Fibroblast of the aortic adventitia (primary cell): Measurements from ENCODE around the gene ZSWIM8. TPM values are rescaled to one million over a fixed set of nuclear protein-coding genes. Genes with fewer than 3 reads are reported as not detected.
A peak's percentile ranks its signal among the peaks of the same experiment; 100 is the strongest.
"Not testable (repeated sequence)": the region's sequence is repeated elsewhere in the genome, so short reads cannot be mapped to it uniquely, and the experiment has no call there.

Experiments
- DNase-seq: peaks from one replicate; pipeline ENCODE4 v3.0.0-alpha.2; 2010; ENCODE audit warnings: low read depth
- H3K4me3 ChIP-seq: 2 replicates; pipeline ENCODE4 v1.5.1; 2011; ENCODE audit warnings: low read depth, mild to moderate bottlenecking, control low read depth, low read length, moderate library complexity
- total RNA-seq: library from RNA; depleted of rRNA; stranded (reverse); fragments of >200 nt; gene quantifications from 2 replicates; pipeline ENCODE4 v1.2.3, GENCODE V29; 2012; ENCODE audit warnings: low replicate concordance
- TF ChIP-seq, protein P1 (sequence below): IDR thresholded peaks from 2 replicates; pipeline ENCODE4 v1.5.1; 2011; ENCODE audit warnings: mild to moderate bottlenecking, low read length, control low read depth, inconsistent platforms; ENCODE audit not compliant: insufficient read depth

The ZSWIM8 gene
- total RNA-seq, 1 donor, result 48.9 TPM

DNA sequence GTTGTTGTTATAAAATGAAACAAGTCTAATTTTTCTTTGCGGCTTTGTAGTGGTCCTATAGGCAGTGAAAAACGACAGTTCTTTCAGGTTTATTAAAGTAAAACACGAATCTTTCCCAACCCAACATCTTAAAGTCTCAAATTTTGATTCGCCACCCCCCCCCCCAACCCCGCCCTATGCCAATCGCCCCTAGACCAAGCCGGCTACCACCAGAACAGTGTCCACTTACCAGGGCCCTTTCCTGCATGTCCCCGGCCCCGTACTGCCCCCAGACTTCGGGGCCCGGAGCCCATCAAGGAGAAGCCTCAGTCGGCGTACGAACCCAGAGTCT, 3.9 kb upstream of the ZSWIM8 start:
- H3K4me3 ChIP-seq, result peak overlapping the region; percentile 92
- TF ChIP-seq, protein P1, sequence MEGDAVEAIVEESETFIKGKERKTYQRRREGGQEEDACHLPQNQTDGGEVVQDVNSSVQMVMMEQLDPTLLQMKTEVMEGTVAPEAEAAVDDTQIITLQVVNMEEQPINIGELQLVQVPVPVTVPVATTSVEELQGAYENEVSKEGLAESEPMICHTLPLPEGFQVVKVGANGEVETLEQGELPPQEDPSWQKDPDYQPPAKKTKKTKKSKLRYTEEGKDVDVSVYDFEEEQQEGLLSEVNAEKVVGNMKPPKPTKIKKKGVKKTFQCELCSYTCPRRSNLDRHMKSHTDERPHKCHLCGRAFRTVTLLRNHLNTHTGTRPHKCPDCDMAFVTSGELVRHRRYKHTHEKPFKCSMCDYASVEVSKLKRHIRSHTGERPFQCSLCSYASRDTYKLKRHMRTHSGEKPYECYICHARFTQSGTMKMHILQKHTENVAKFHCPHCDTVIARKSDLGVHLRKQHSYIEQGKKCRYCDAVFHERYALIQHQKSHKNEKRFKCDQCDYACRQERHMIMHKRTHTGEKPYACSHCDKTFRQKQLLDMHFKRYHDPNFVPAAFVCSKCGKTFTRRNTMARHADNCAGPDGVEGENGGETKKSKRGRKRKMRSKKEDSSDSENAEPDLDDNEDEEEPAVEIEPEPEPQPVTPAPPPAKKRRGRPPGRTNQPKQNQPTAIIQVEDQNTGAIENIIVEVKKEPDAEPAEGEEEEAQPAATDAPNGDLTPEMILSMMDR, result no peak
- DNase-seq, result no peak

DNA sequence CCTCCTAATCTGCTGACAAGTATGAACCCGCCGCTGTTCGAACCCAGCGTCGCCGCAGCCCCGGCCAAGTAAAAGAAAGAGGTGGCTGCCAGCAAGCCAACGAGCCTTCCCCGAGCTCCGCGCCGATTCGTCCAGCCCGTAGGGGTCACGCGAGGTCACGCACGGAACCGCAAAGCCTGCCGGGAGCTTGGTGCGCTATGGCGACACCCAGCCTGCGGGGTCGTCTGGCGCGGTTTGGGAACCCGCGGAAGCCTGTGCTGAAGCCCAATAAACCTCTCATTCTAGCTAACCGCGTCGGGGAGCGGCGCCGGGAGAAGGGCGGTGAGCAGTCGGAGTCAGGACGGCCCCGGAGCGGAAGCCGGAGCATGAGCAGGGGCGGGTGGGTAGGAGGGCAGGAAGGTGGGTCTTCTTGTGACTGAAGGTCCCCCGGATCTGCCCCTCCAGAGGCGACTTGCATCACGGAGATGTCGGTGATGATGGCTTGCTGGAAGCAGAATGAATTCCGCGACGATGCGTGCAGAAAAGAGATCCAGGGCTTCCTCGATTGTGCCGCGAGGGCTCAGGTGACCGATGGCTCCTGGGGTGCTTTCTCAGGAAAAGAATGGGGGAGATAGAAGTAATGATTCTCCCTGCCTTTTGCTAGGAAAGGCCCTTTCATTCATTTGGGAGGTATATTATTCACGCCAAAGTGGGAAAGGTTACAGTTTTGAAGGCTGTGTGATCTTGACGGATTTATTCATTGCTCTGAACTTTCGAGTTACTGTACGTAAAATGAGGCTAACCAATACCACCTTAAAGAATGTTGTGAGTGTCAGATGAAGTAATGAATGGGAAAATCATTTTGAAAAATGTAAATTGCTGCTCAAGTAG, 3.3 kb upstream of the ZSWIM8 start, which contains the start of gene CHCHD1:
Gene CHCHD1, plus strand, starts transcription at position 170 of the 870 bp plus-strand sequence. Its CDS starts 28 bp downstream, at position 198.
- H3K4me3 ChIP-seq, result peak within 1 kb of the TSS; percentile 92
- TF ChIP-seq, protein P1, result no peak
- DNase-seq, result peak; percentile 84

DNA sequence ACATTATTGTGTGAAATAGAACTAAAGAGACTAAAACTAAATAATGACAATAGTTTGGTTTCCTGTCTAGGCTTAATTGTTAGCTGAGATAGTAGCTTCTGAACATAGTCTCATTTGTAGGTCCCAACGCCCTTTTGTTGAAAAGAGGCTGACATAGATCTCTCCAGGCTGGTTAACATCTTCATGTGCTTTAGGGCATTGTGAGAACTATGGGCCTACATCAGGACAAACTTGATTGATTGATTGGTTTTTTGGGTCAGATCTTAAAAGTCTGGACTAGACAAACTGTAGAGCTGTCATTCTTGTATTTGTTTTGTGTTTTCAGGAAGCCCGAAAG, 2.7 kb upstream of the ZSWIM8 start:
- TF ChIP-seq, protein P1, result no peak
- H3K4me3 ChIP-seq, result peak overlapping the region; percentile 92
- no peak for DNase-seq

DNA sequence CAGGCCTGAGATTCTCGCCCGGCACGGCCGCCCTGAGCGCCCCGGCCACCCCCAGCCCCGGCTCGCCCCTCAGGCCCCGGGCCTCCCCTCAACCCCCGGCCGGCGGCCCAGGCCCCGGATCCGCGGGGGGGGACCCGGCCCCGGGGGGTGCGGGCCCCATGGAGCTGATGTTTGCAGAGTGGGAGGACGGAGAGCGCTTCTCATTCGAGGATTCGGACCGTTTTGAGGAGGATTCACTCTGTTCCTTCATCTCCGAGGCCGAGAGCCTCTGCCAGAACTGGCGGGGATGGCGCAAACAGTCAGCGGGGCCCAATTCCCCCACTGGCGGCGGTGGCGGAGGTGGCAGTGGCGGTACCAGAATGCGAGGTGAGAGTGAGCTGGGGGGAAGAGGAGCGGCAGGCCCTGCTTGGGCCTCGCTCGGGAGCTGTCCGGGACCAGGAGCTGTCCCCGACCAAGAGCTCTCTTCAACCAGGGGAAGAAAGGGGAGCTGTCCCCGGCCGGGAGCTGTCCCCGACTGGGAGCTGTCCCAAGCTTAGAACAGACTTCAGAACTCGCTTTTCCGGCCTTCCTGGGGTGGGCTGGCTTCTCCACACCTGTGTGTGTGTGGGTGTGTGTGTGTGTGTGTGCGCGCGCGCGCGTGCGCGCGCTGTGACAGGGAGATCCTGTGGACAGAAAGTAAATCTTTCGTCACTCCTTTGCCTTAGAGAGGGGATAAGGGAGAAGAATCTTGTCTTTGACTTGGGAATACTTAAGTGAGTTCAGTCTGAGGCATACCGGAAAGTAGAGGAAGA, 510 bp downstream of the ZSWIM8 start:
- peak overlapping the region; percentile 92 for H3K4me3 ChIP-seq
- TF ChIP-seq, protein P1, result no peak
- peak; percentile 39 for DNase-seq

DNA sequence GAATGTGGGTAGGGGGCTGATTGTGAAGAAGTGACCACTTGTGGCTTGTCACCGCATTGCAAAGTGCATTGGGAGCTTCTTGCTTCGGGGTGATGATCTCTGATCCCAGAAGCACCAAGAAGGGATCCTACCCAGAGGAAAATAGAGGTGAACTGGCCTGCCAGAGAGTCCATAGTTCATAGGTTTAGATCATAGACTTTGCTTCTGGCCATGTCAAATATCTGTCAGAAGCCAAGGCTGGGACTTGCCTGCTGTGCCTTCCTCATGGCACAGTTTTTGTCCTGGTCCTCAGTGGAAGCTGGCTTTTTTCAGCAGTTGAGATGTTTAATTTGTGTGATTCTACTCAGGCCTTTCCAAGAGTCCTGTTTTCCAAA, 1.1 kb downstream of the ZSWIM8 start:
- TF ChIP-seq, protein P1, result no peak
- no peak for DNase-seq
- H3K4me3 ChIP-seq, result peak overlapping the region; percentile 92

DNA sequence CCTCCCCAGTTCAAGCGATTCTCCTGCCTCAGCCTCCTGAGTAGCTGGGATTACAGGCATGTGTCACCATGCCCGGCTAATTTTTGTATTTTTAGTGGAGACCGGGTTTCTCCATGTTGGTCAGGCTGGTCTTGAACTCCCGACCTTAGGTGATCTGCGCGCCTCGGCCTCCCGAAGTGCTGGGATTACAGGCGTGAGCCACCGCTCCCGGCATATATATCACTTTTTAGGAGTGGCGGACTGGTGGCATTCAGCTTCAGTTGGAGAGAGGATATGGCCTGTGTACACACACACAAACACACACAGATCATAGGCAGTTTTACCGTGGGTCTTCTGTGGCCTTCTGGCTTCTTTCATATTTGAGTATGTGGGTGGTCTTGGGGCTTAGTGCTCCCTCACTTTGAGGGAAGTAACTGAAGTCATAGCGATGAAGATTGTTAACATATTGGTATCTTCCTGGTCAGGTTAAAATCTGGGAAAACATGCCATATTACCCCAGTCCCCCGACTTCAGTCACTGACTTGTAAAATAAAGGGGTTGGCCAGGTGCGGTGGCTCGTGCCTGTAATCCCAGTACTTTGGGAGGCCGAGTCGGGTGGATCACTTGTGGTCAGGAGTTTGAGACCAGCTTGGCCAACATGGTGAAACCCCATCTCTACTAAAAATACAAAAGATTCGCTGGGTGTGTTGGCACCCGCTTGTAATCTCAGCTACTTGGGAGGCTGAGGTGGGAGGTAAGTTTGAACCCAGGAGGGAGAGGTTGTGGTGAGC, 1.8 kb downstream of the ZSWIM8 start:
- not testable (repeated sequence) for DNase-seq
- peak overlapping the region; percentile 45 for H3K4me3 ChIP-seq
